K562 (cell line): Measurements from ENCODE around the gene PSMB4. TPM values are rescaled to one million over a fixed set of nuclear protein-coding genes. Genes with fewer than 3 reads are reported as not detected.
A peak's percentile ranks its signal among the peaks of the same experiment; 100 is the strongest.

ENCODE experiments used
- HNRNPL ChIP-seq: fragments of 200-400 bp; formaldehyde crosslinking; IDR thresholded peaks from 2 replicates; pipeline ENCODE4 v1.6.1; 2017; ENCODE audit warnings: low read depth, mild to moderate bottlenecking, low read length
- ILK ChIP-seq: fragments of 450-650 bp; IDR thresholded peaks from 2 replicates; pipeline ENCODE4 v1.6.1; 2016; ENCODE audit warnings: missing genetic modification characterization, low read depth, mild to moderate bottlenecking, missing compliant biosample characterization, moderate library complexity, borderline replicate concordance
- LCOR ChIP-seq: sonication (generic); formaldehyde crosslinking; IDR thresholded peaks from 2 replicates; pipeline ENCODE4 v1.8.0; 2022; ENCODE audit warnings: mild to moderate bottlenecking, missing genetic modification reagents
- NFIX ChIP-seq: fragments of 250-450 bp; sonication (Bioruptor Pico); IDR thresholded peaks from 2 replicates; pipeline ENCODE4 v1.4.0; 2020; ENCODE audit warnings: low read depth, mild to moderate bottlenecking, moderate library complexity
- POLR2AphosphoS5 ChIP-seq: IDR thresholded peaks from 2 replicates; pipeline ENCODE4 v1.6.1; 2011; ENCODE audit warnings: mild to moderate bottlenecking, low read depth, low read length, moderate library complexity; ENCODE audit not compliant: control insufficient read depth, insufficient read depth
- RCOR1 ChIP-seq, 2 experiments: IDR thresholded peaks; 2 replicates each; pipeline ENCODE4 v1.6.1; 2012; ENCODE audit warnings: low read depth in 2 of 2, low read length in 2 of 2, borderline replicate concordance in 1 of 2, improper control_type of control experiment in 1 of 2
- TFE3 ChIP-seq: fragments of 450-650 bp; formaldehyde crosslinking; IDR thresholded peaks from 2 replicates; pipeline ENCODE4 v1.4.0; 2020; ENCODE audit warnings: mild to moderate bottlenecking, mixed read lengths
- ZBTB1 ChIP-seq: sonication (generic); formaldehyde crosslinking; IDR thresholded peaks from 2 replicates; pipeline ENCODE4 v1.8.1; 2023; ENCODE audit warnings: missing genetic modification reagents, low read depth, mild to moderate bottlenecking, borderline replicate concordance
- ZBTB33 ChIP-seq: sonication (generic); formaldehyde crosslinking; IDR thresholded peaks from 2 replicates; pipeline ENCODE4 v1.8.1; 2023; ENCODE audit warnings: mild to moderate bottlenecking, missing genetic modification reagents
- ZZZ3 ChIP-seq: fragments of 450-650 bp; IDR thresholded peaks from 2 replicates; pipeline ENCODE4 v1.6.1; 2016; ENCODE audit warnings: antibody characterized with exemption, mild to moderate bottlenecking, moderate library complexity
- polyA plus RNA-seq, 8 experiments: library from polyadenylated mRNA; depleted of rRNA in 4 of 8; stranded (reverse) in 5 of 8; unstranded in 3 of 8; fragments of >200 nt; fragmentation: Nextera tagmentation in 2 of 8; fragmentation: Illumina TruSeq in 1 of 8; extraction: Ambion mirVana in 2 of 8; extraction: Trizol in 1 of 8; gene quantifications; 2 replicates each; pipeline versions ENCODE4 v1.2.1 to v1.2.3, GENCODE V29; 2011 to 2014; ENCODE audit warnings: inconsistent platforms in 1 of 8, missing spikeins in 1 of 8
- total RNA-seq, 7 experiments: library from RNA; depleted of rRNA in 6 of 7; stranded (reverse); fragments of >200 nt in 6 of 7; fragmentation: Illumina TruSeq in 2 of 7; extraction: Trizol in 2 of 7; gene quantifications; 2 replicates each; pipeline versions ENCODE4 v1.2.1 to v1.2.3, GENCODE V29; 2011 to 2021; ENCODE audit warnings: low replicate concordance in 1 of 7
- TF ChIP-seq, protein P1 (sequence below): fragments of 200-400 bp; formaldehyde crosslinking; IDR thresholded peaks from 2 replicates; pipeline ENCODE4 v1.6.1; 2017; ENCODE audit warnings: mild to moderate bottlenecking, low read depth, low read length, moderate library complexity
- TF ChIP-seq, protein P2 (sequence below): fragments of 250-450 bp; sonication (Bioruptor Pico); IDR thresholded peaks from 2 replicates; pipeline ENCODE4 v1.8.0; 2022; ENCODE audit warnings: inconsistent platforms
- TF ChIP-seq, protein P3 (sequence below): sonication (generic); formaldehyde crosslinking; IDR thresholded peaks from 2 replicates; pipeline ENCODE4 v1.8.1; 2023; ENCODE audit warnings: missing genetic modification reagents, mild to moderate bottlenecking, borderline replicate concordance

Gene PSMB4
- total and polyA plus RNA-seq, 9 of the 15 experiments (the other 6 are each of a cell fraction or from before 2014, with no cell fraction given) = 397 to 674 (median 475) TPM

DNA sequence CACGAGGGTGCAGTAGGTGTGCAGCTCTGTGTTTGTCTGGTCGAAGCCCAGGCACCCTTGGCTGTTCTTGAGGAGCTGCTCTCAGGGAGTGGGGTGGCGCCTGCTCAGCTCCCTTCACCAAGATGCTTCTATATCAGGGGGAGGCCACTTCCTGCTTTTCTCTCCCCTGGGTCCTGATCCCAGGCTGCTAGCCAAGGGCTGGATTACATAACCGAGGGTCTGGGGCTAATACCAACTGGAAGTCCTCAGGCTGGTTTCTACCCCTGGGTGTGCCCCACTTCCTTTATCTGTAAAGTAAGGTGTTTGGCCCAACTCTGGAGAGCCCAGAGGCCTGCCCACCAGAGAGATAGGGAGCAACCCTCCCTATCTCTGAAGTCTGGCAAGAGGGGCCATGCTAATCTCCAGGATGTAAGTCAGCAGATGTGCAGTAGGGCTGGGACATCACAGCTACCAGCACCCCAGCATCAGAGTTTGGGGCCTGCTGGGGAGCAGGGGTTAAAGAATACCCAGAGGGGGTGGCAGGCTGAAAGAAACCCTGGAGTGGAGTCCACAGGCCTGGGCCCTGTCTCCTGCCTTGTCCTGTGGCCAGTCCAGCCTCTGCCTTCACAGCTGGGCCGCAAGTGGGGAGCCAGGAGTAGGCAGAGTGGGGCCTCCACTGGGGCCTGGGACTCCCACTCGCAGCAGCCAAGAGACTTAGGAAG, 29.0 kb upstream of the PSMB4 start (continued):
- TF ChIP-seq, protein P1, sequence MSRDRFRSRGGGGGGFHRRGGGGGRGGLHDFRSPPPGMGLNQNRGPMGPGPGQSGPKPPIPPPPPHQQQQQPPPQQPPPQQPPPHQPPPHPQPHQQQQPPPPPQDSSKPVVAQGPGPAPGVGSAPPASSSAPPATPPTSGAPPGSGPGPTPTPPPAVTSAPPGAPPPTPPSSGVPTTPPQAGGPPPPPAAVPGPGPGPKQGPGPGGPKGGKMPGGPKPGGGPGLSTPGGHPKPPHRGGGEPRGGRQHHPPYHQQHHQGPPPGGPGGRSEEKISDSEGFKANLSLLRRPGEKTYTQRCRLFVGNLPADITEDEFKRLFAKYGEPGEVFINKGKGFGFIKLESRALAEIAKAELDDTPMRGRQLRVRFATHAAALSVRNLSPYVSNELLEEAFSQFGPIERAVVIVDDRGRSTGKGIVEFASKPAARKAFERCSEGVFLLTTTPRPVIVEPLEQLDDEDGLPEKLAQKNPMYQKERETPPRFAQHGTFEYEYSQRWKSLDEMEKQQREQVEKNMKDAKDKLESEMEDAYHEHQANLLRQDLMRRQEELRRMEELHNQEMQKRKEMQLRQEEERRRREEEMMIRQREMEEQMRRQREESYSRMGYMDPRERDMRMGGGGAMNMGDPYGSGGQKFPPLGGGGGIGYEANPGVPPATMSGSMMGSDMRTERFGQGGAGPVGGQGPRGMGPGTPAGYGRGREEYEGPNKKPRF = no peak
- TF ChIP-seq, protein P2, sequence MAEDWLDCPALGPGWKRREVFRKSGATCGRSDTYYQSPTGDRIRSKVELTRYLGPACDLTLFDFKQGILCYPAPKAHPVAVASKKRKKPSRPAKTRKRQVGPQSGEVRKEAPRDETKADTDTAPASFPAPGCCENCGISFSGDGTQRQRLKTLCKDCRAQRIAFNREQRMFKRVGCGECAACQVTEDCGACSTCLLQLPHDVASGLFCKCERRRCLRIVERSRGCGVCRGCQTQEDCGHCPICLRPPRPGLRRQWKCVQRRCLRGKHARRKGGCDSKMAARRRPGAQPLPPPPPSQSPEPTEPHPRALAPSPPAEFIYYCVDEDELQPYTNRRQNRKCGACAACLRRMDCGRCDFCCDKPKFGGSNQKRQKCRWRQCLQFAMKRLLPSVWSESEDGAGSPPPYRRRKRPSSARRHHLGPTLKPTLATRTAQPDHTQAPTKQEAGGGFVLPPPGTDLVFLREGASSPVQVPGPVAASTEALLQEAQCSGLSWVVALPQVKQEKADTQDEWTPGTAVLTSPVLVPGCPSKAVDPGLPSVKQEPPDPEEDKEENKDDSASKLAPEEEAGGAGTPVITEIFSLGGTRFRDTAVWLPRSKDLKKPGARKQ (CRISPR knock-in tag) = no peak
- TF ChIP-seq ZBTB33 (CRISPR knock-in tag) = no peak
- no peak for TF ChIP-seq ILK (tag)
- 0 out of 2 replicates have a peak, but pooled peaks have one; percentile 15 for TF ChIP-seq HNRNPL
- TF ChIP-seq, protein P3, sequence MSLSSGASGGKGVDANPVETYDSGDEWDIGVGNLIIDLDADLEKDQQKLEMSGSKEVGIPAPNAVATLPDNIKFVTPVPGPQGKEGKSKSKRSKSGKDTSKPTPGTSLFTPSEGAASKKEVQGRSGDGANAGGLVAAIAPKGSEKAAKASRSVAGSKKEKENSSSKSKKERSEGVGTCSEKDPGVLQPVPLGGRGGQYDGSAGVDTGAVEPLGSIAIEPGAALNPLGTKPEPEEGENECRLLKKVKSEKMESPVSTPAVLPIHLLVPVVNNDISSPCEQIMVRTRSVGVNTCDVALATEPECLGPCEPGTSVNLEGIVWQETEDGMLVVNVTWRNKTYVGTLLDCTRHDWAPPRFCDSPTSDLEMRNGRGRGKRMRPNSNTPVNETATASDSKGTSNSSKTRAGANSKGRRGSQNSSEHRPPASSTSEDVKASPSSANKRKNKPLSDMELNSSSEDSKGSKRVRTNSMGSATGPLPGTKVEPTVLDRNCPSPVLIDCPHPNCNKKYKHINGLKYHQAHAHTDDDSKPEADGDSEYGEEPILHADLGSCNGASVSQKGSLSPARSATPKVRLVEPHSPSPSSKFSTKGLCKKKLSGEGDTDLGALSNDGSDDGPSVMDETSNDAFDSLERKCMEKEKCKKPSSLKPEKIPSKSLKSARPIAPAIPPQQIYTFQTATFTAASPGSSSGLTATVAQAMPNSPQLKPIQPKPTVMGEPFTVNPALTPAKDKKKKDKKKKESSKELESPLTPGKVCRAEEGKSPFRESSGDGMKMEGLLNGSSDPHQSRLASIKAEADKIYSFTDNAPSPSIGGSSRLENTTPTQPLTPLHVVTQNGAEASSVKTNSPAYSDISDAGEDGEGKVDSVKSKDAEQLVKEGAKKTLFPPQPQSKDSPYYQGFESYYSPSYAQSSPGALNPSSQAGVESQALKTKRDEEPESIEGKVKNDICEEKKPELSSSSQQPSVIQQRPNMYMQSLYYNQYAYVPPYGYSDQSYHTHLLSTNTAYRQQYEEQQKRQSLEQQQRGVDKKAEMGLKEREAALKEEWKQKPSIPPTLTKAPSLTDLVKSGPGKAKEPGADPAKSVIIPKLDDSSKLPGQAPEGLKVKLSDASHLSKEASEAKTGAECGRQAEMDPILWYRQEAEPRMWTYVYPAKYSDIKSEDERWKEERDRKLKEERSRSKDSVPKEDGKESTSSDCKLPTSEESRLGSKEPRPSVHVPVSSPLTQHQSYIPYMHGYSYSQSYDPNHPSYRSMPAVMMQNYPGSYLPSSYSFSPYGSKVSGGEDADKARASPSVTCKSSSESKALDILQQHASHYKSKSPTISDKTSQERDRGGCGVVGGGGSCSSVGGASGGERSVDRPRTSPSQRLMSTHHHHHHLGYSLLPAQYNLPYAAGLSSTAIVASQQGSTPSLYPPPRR = no peak
- no peak for TF ChIP-seq LCOR (CRISPR knock-in tag)
- peak; percentile 36; the same call in 1 of the 2 replicates for TF ChIP-seq POLR2AphosphoS5
- no peak for TF ChIP-seq TFE3
- TF ChIP-seq RCOR1 (IDR thresholded peaks at IDR 0.05; ENCODE audit: borderline replicate concordance in 1 of 2, low read depth in 2 of 2, low read length in 2 of 2) = peak in 1 of 2 experiments; percentile 14; a peak in 1 of 4 replicates
- no peak for TF ChIP-seq NFIX (CRISPR knock-in tag)
- TF ChIP-seq ZZZ3 = no peak
- TF ChIP-seq ZBTB1 (CRISPR knock-in tag) = no peak
